Endothelial cell (in vitro differentiated cells): ENCODE results near the gene UBE2L6. TPM values are rescaled to one million over a fixed set of nuclear protein-coding genes. Genes with fewer than 3 reads are reported as not detected.

Source experiments
- DNase-seq: peaks from one replicate; pipeline ENCODE4 v3.0.0; 2021; ENCODE audit warnings: low spot score
- H3K27ac Mint-ChIP-seq: one replicate; pipeline ENCODE4 v1.8.0; 2021; ENCODE audit warnings: mixed read lengths, inconsistent platforms; ENCODE audit not compliant: unreplicated experiment
- H3K27me3 Mint-ChIP-seq: one replicate; pipeline ENCODE4 v1.8.0; 2021; ENCODE audit warnings: mild to moderate bottlenecking, moderate library complexity, mixed read lengths, inconsistent platforms; ENCODE audit not compliant: unreplicated experiment
- H3K36me3 Mint-ChIP-seq: one replicate; pipeline ENCODE4 v1.8.0; 2021; ENCODE audit warnings: mild to moderate bottlenecking, low read depth, mixed read lengths, inconsistent platforms; ENCODE audit not compliant: unreplicated experiment
- H3K4me1 Mint-ChIP-seq: one replicate; pipeline ENCODE4 v1.8.0; 2021; ENCODE audit warnings: mild to moderate bottlenecking, mixed read lengths, inconsistent platforms; ENCODE audit not compliant: unreplicated experiment
- H3K4me3 Mint-ChIP-seq: one replicate; pipeline ENCODE4 v1.8.0; 2021; ENCODE audit warnings: mild to moderate bottlenecking, mixed read lengths, inconsistent platforms; ENCODE audit not compliant: unreplicated experiment
- H3K9me3 Mint-ChIP-seq: one replicate; pipeline ENCODE4 v1.8.0; 2021; ENCODE audit warnings: mixed read lengths, inconsistent platforms; ENCODE audit not compliant: unreplicated experiment
- total RNA-seq: library from RNA; stranded (reverse); fragmentation: NEBNext Ultra II Directional; extraction: Animal tissue kit (Norgen Biotek cat#: 25700); gene quantifications from one replicate; pipeline ENCODE4 v1.2.1, GENCODE V29; 2021; ENCODE audit not compliant: unreplicated experiment
- TF ChIP-seq, protein P1 (sequence below): fragments of 200-600 bp; sonication (generic); IDR thresholded peaks from one replicate; pipeline ENCODE4 v1.5.0; 2021; ENCODE audit warnings: antibody characterized with exemption; ENCODE audit not compliant: unreplicated experiment

Gene UBE2L6
- total RNA-seq, 1 donor from 2014 or later: 56.2 TPM

- Mint-ChIP-seq H3K27ac (no peak overlapping the region), H3K4me1 (no peaks in the 10 kb centered on the region), H3K4me3 (no peak overlapping the region), H3K27me3 (peaks cover 4% of the 10 kb centered on the region), H3K36me3 (peaks cover 32% of the 10 kb centered on the region), H3K9me3 (no peaks in the 10 kb centered on the region)
- TF ChIP-seq, protein P1, sequence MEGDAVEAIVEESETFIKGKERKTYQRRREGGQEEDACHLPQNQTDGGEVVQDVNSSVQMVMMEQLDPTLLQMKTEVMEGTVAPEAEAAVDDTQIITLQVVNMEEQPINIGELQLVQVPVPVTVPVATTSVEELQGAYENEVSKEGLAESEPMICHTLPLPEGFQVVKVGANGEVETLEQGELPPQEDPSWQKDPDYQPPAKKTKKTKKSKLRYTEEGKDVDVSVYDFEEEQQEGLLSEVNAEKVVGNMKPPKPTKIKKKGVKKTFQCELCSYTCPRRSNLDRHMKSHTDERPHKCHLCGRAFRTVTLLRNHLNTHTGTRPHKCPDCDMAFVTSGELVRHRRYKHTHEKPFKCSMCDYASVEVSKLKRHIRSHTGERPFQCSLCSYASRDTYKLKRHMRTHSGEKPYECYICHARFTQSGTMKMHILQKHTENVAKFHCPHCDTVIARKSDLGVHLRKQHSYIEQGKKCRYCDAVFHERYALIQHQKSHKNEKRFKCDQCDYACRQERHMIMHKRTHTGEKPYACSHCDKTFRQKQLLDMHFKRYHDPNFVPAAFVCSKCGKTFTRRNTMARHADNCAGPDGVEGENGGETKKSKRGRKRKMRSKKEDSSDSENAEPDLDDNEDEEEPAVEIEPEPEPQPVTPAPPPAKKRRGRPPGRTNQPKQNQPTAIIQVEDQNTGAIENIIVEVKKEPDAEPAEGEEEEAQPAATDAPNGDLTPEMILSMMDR: no peak
- DNase-seq: no peak
Measured at GRCh38 chr11:57549983-57550382, 17.5 kb downstream of the UBE2L6 start.

DNA sequence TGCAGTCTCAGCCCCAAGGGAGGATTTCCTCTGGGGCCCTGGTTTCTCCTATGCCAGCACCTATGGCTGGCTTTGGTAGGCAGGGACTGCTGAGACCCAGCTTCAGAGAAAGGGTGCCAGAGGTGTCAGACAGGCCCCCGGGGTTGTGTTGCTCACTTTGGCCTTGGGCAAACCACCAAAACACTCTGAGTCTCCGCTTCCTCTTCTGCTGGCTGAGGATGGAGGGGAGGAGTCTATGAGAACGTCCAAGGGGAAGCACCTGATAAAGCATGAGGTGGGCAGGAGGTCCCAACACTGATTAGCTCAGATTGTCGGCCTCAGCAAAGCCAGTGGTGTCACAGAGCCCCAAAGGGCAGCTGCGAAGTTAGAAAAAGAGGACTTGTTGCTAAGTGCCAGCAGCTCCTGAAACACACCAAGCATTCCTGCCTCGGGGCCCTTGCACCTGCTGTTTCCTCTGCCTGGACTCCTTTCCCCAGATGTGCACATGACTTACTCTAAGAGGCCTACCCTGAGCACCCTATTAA, 19.6 kb downstream of the UBE2L6 start:
- Mint-ChIP-seq H3K9me3 (no peaks in the 10 kb centered on the region), H3K4me1 (peaks cover 2% of the 10 kb centered on the region), H3K27me3 (peaks cover 4% of the 10 kb centered on the region), H3K36me3 (peaks cover 28% of the 10 kb centered on the region), H3K4me3 (no peak overlapping the region), H3K27ac (no peak overlapping the region)
- DNase-seq: no peak
- TF ChIP-seq, protein P1: no peak

DNA sequence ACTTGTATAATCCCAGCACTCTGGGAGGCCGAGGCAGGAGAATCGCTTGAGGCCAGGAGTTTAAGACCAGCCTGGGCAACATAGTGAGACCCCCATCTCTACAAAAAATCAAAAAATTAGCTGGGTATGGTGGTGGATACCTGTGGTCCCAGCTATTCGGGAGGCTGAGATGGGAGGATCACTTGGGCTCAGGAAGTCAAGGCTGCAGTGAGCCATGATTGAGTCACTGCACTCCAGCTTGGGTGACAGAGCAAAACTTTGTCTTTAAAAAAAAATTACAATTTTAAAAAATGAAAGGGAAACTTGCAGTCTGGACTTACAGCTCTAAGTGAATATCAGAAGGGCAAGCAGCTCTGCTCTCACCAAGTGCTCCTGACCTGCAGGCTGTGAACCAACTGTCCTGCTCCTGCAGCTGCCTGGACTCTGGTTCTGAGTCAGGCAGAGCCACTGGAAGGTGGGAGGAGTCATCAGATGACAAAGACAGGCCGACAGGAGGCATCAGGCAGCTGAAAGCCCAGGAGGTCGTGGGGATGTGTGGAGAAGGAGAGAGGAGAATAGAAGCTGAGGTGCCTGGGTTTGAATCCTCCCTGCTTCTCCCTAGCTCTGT, 20.5 kb downstream of the UBE2L6 start:
- Mint-ChIP-seq H3K27me3 (peaks cover 4% of the 10 kb centered on the region), H3K9me3 (no peaks in the 10 kb centered on the region), H3K36me3 (peaks cover 26% of the 10 kb centered on the region), H3K27ac (no peak overlapping the region), H3K4me3 (no peak overlapping the region), H3K4me1 (peaks cover 9% of the 10 kb centered on the region)
- no peak for DNase-seq
- TF ChIP-seq, protein P1: no peak

GRCh38 chr11:57546451-57546850, 21.0 kb downstream of the UBE2L6 start:
- H3K4me1 Mint-ChIP-seq: peaks cover 9% of the 10 kb centered on the region
- H3K36me3 Mint-ChIP-seq: peaks cover 24% of the 10 kb centered on the region
- H3K4me3 Mint-ChIP-seq: no peak overlapping the region
- TF ChIP-seq, protein P1: no peak
- H3K27ac Mint-ChIP-seq: no peak overlapping the region
- peaks cover 3% of the 10 kb centered on the region for H3K27me3 Mint-ChIP-seq
- no peak for DNase-seq
- no peaks in the 10 kb centered on the region for H3K9me3 Mint-ChIP-seq

- H3K27ac Mint-ChIP-seq: no peak overlapping the region
- H3K9me3 Mint-ChIP-seq: no peaks in the 10 kb centered on the region
- H3K36me3 Mint-ChIP-seq: peaks cover 24% of the 10 kb centered on the region
- H3K27me3 Mint-ChIP-seq: peaks cover 3% of the 10 kb centered on the region
- H3K4me3 Mint-ChIP-seq: no peak overlapping the region
- no peak for DNase-seq
- TF ChIP-seq, protein P1: no peak
- peaks cover 12% of the 10 kb centered on the region for H3K4me1 Mint-ChIP-seq
Measured at GRCh38 chr11:57545883-57546282, 21.6 kb downstream of the UBE2L6 start.
